Prostate gland (tissue), 2 donors: ENCODE measurements around the gene ACAP2. TPM values are rescaled to one million over a fixed set of nuclear protein-coding genes. Genes with fewer than 3 reads are reported as not detected.
"Not testable (repeated sequence)": the region's sequence is repeated elsewhere in the genome, so short reads cannot be mapped to it uniquely, and the experiment has no call there.

Experiments
- DNase-seq: peaks from one replicate; pipeline ENCODE4 v3.0.0-alpha.2; 2019; ENCODE audit warnings: low spot score
- H3K27ac ChIP-seq, 2 donors: fragments of 200-600 bp; sonication (generic); 2 replicates each; pipeline ENCODE4 v1.5.1; 2017 to 2019
- H3K27me3 ChIP-seq: fragments of 200-600 bp; sonication (generic); replicated peaks from 2 replicates; pipeline ENCODE4 v1.5.1; 2019; ENCODE audit not compliant: insufficient read depth
- H3K36me3 ChIP-seq, 2 donors: fragments of 200-600 bp; sonication (generic); 1 replicate in 1 of 2; 2 replicates in 1 of 2; pipeline versions ENCODE4 v1.5.1 to v1.8.1; 2017 to 2019
- H3K4me1 ChIP-seq: fragments of 200-600 bp; sonication (generic); replicated peaks from 2 replicates; pipeline ENCODE4 v1.5.1; 2019
- H3K4me3 ChIP-seq, 2 donors: fragments of 200-600 bp; sonication (generic); 2 replicates each; pipeline ENCODE4 v1.5.1; 2017 to 2019
- H3K9me3 ChIP-seq: fragments of 200-600 bp; sonication (generic); 2 replicates; pipeline ENCODE4 v1.5.1; 2017
- CTCF ChIP-seq, 4 experiments: fragments of 200-600 bp in 2 of 4; fragments of 450-650 bp in 2 of 4; sonication (generic) in 2 of 4; IDR thresholded peaks; 1 replicate in 3 of 4; 2 replicates in 1 of 4; pipeline ENCODE4 v1.5.1; 2016 to 2019; ENCODE audit warnings: antibody characterized with exemption in 4 of 4, mild to moderate bottlenecking in 2 of 4, moderate library complexity in 2 of 4
- POLR2A ChIP-seq: fragments of 450-650 bp; IDR thresholded peaks from one replicate; pipeline ENCODE4 v1.6.1; 2016; ENCODE audit warnings: antibody characterized with exemption, mild to moderate bottlenecking
- POLR2AphosphoS5 ChIP-seq: sonication (generic); formaldehyde crosslinking; IDR thresholded peaks from one replicate; pipeline ENCODE4 v1.6.1; 2017; ENCODE audit warnings: antibody characterized with exemption
- WGBS: methylation state at CpG from one replicate; pipeline ENCODE4 v1.1.5; 2018; 5-methylcytosine and 5-hydroxymethylcytosine counted together
- intact Hi-C: fragments of 100-400 bp; cut with DNase I; formaldehyde crosslinking; loops from one replicate; pipeline ENCODE4 v1.14.2; 2022
- total RNA-seq, 2 donors: library from RNA; depleted of rRNA; stranded (reverse); fragments of >200 nt; gene quantifications; one replicate each; pipeline ENCODE4 v1.1.0, GENCODE V29; 2016

ACAP2 gene
- total RNA-seq, 2 donors from 2014 or later: 30.5 to 56.8 TPM

- Histone ChIP-seq H3K9me3 (no peaks in the 10 kb centered on the region), H3K27ac (no peak overlapping the region), H3K4me1 (no peaks in the 10 kb centered on the region), H3K27me3 (no peaks in the 10 kb centered on the region), H3K36me3 (no peaks in the 10 kb centered on the region), H3K4me3 (no peak overlapping the region)
- intact Hi-C loops: no loop called here
- no peak for TF ChIP-seq POLR2AphosphoS5
- TF ChIP-seq CTCF (IDR thresholded peaks at IDR 0.05): no peak
- TF ChIP-seq POLR2A: no peak
- WGBS: 75% methylated on average over 2 of the region's 2 CpGs
- no peak for DNase-seq
These were observed 57.3 kb downstream of the ACAP2 start for GRCh38 chr3:195385526-195385925.

GRCh38 chr3:195384952-195385351 lies 57.9 kb downstream of the ACAP2 start:
- no peaks in the 10 kb centered on the region for H3K36me3 ChIP-seq
- 100% methylated on average over 1 of the region's 1 CpG for WGBS
- TF ChIP-seq CTCF (IDR thresholded peaks at IDR 0.05): no peak
- TF ChIP-seq POLR2A: no peak
- TF ChIP-seq POLR2AphosphoS5: no peak
- H3K27ac ChIP-seq: no peak overlapping the region
- no peak overlapping the region for H3K4me3 ChIP-seq
- H3K4me1 ChIP-seq: no peaks in the 10 kb centered on the region
- DNase-seq: no peak
- H3K27me3 ChIP-seq: no peaks in the 10 kb centered on the region
- H3K9me3 ChIP-seq: no peaks in the 10 kb centered on the region
- intact Hi-C loops: no loop called here

GRCh38 chr3:195372220-195372619 lies 70.6 kb downstream of the ACAP2 start:
- no peak for DNase-seq
- WGBS: 90% methylated on average over 7 of the region's 7 CpGs
- no peak overlapping the region for H3K27ac ChIP-seq
- intact Hi-C loops: no loop called here
- no peak for TF ChIP-seq POLR2AphosphoS5
- TF ChIP-seq POLR2A: no peak
- no peak for TF ChIP-seq CTCF (IDR thresholded peaks at IDR 0.05)
- H3K4me1 ChIP-seq: no peaks in the 10 kb centered on the region
- no peaks in the 10 kb centered on the region for H3K9me3 ChIP-seq
- no peaks in the 10 kb centered on the region for H3K27me3 ChIP-seq
- no peak overlapping the region for H3K4me3 ChIP-seq
- H3K36me3 ChIP-seq: no peaks in the 10 kb centered on the region

- WGBS: 98% methylated on average over 5 of the region's 5 CpGs
- intact Hi-C loops: no loop called here
- Histone ChIP-seq H3K27ac (no peak overlapping the region), H3K36me3 (no peaks in the 10 kb centered on the region), H3K4me1 (no peaks in the 10 kb centered on the region), H3K27me3 (no peaks in the 10 kb centered on the region), H3K4me3 (no peak overlapping the region), H3K9me3 (no peaks in the 10 kb centered on the region)
- TF ChIP-seq POLR2A (no peak), CTCF (IDR thresholded peaks at IDR 0.05) (no peak), POLR2AphosphoS5 (no peak)
- DNase-seq: no peak
These were observed 76.5 kb downstream of the ACAP2 start for GRCh38 chr3:195366200-195366925.

- intact Hi-C loops: no loop called here
- Histone ChIP-seq H3K27ac (no peak overlapping the region), H3K4me1 (no peaks in the 10 kb centered on the region), H3K9me3 (no peaks in the 10 kb centered on the region), H3K36me3 (no peaks in the 10 kb centered on the region), H3K27me3 (no peaks in the 10 kb centered on the region), H3K4me3 (no peak overlapping the region)
- TF ChIP-seq CTCF (IDR thresholded peaks at IDR 0.05) (no peak), POLR2AphosphoS5 (no peak), POLR2A (no peak)
- 97% methylated on average over 2 of the region's 2 CpGs for WGBS
- no peak for DNase-seq
These were observed 77.4 kb downstream of the ACAP2 start for GRCh38 chr3:195365371-195365770.

- H3K27ac ChIP-seq, DNase-seq, intact Hi-C loops, H3K36me3 ChIP-seq, H3K4me1 ChIP-seq, H3K27me3 ChIP-seq, H3K4me3 ChIP-seq, H3K9me3 ChIP-seq: not testable (repeated sequence)
- 80% methylated on average over 2 of the region's 2 CpGs for WGBS
These were observed 85.0 kb downstream of the ACAP2 start for GRCh38 chr3:195357797-195358196.
